CD14-positive monocyte (primary cell): ENCODE data around the gene CD8B2. TPM values are rescaled to one million over a fixed set of nuclear protein-coding genes. Genes with fewer than 3 reads are reported as not detected.
"Not testable (repeated sequence)": the region's sequence is repeated elsewhere in the genome, so short reads cannot be mapped to it uniquely, and the experiment has no call there.

Experiments used
- DNase-seq, 3 donors: peaks; one replicate each; pipeline ENCODE4 v3.0.0-alpha.2; 2011 to 2022
- H2AFZ ChIP-seq: 2 replicates; pipeline ENCODE4 v1.6.0; 2012; ENCODE audit warnings: mild to moderate bottlenecking, low read depth, low read length, inconsistent platforms; ENCODE audit not compliant: insufficient read depth, poor library complexity, severe bottlenecking
- H3K27ac ChIP-seq, 2 donors: 1 replicate in 1 of 2; 2 replicates in 1 of 2; pipeline ENCODE4 v1.5.1; 2012 to 2013; ENCODE audit warnings: low read length in 2 of 2, control low read depth in 1 of 2, inconsistent platforms in 1 of 2, low read depth in 1 of 2, mild to moderate bottlenecking in 1 of 2
- H3K27me3 ChIP-seq, 2 donors: one replicate each; pipeline versions ENCODE4 v1.6.0 to v1.6.1; 2011 to 2013; ENCODE audit warnings: low read length in 2 of 2; ENCODE audit not compliant: control insufficient read depth in 2 of 2, insufficient read depth in 2 of 2
- H3K36me3 ChIP-seq, 2 donors: replicated peaks in 1 of 2; 1 replicate in 1 of 2; 2 replicates in 1 of 2; pipeline versions ENCODE4 v1.5.1 to v1.6.1; 2012 to 2013; ENCODE audit warnings: low read length in 2 of 2, control low read depth in 1 of 2, inconsistent platforms in 1 of 2, mild to moderate bottlenecking in 1 of 2; ENCODE audit not compliant: insufficient read depth in 2 of 2, control insufficient read depth in 1 of 2
- H3K4me1 ChIP-seq, 2 donors: 1 replicate in 1 of 2; 2 replicates in 1 of 2; pipeline versions ENCODE4 v1.5.1 to v1.6.1; 2012 to 2013; ENCODE audit warnings: low read length in 2 of 2, control low read depth in 1 of 2, inconsistent platforms in 1 of 2, mild to moderate bottlenecking in 1 of 2, moderate library complexity in 1 of 2; ENCODE audit not compliant: insufficient read depth in 2 of 2, control insufficient read depth in 1 of 2
- H3K4me2 ChIP-seq: replicated peaks from 2 replicates; pipeline ENCODE3; 2012; ENCODE audit warnings: low read length, moderate library complexity, mild to moderate bottlenecking; ENCODE audit not compliant: poor library complexity, severe bottlenecking; ENCODE audit errors: extremely low read depth
- H3K4me3 ChIP-seq, 3 experiments: fragments of 200-600 bp in 1 of 3; sonication (generic) in 1 of 3; replicated peaks in 1 of 3; 1 replicate in 2 of 3; 2 replicates in 1 of 3; pipeline ENCODE4 v1.5.1; 2011 to 2013; ENCODE audit warnings: low read length in 3 of 3, mild to moderate bottlenecking in 3 of 3, control low read depth in 2 of 3, low read depth in 2 of 3, inconsistent platforms in 1 of 3, moderate library complexity in 1 of 3
- H3K79me2 ChIP-seq: 2 replicates; pipeline ENCODE4 v1.6.0; 2012; ENCODE audit warnings: mild to moderate bottlenecking, control low read depth, inconsistent platforms, low read length, moderate library complexity; ENCODE audit not compliant: insufficient read depth
- H3K9ac ChIP-seq: 2 replicates; pipeline ENCODE4 v1.6.0; 2017; ENCODE audit warnings: low read length, mild to moderate bottlenecking; ENCODE audit not compliant: insufficient read depth, poor library complexity, severe bottlenecking
- H3K9me3 ChIP-seq, 2 donors: replicated peaks in 1 of 2; 1 replicate in 1 of 2; 2 replicates in 1 of 2; pipeline versions ENCODE4 v1.5.1 to v1.6.1; 2012 to 2013; ENCODE audit warnings: low read length in 2 of 2, control low read depth in 1 of 2; ENCODE audit not compliant: control insufficient read depth in 1 of 2, insufficient read depth in 1 of 2
- H4K20me1 ChIP-seq: 2 replicates; pipeline ENCODE4 v1.6.0; 2012; ENCODE audit warnings: mild to moderate bottlenecking, low read length, control low read depth, moderate library complexity; ENCODE audit not compliant: insufficient read depth
- H3K27ac Mint-ChIP-seq, 7 donors: one replicate each; pipeline ENCODE4 v1.8.0; 2020; ENCODE audit warnings: mild to moderate bottlenecking in 7 of 7, mixed read lengths in 7 of 7, moderate library complexity in 6 of 7, inconsistent platforms in 2 of 7
- H3K27me3 Mint-ChIP-seq, 3 donors: one replicate each; pipeline ENCODE4 v1.8.0; 2021 to 2022; ENCODE audit warnings: low read depth in 3 of 3, mild to moderate bottlenecking in 3 of 3, mixed read lengths in 3 of 3, moderate library complexity in 3 of 3, inconsistent platforms in 1 of 3
- H3K36me3 Mint-ChIP-seq, 2 donors: one replicate each; pipeline ENCODE4 v1.8.0; 2020; ENCODE audit warnings: mixed read lengths in 2 of 2, inconsistent platforms in 1 of 2, mild to moderate bottlenecking in 1 of 2
- H3K4me1 Mint-ChIP-seq: one replicate; pipeline ENCODE4 v1.8.0; 2020; ENCODE audit warnings: mild to moderate bottlenecking, mixed read lengths
- H3K4me3 Mint-ChIP-seq, 2 donors: one replicate each; pipeline ENCODE4 v1.8.0; 2020; ENCODE audit warnings: mild to moderate bottlenecking in 2 of 2, mixed read lengths in 2 of 2, moderate library complexity in 1 of 2
- H3K9me3 Mint-ChIP-seq, 7 donors: one replicate each; pipeline ENCODE4 v1.8.0; 2020 to 2022; ENCODE audit warnings: mixed read lengths in 7 of 7, mild to moderate bottlenecking in 6 of 7, moderate library complexity in 6 of 7, inconsistent platforms in 2 of 7
- WGBS: methylation state at CpG from one replicate; pipeline ENCODE4 v1.1.5; 2013; ENCODE audit warnings: missing lambda C conversion rate; ENCODE audit not compliant: insufficient coverage; 5-methylcytosine and 5-hydroxymethylcytosine counted together
- intact Hi-C, 2 donors: fragments of 100-400 bp; cut with micrococcal nuclease; formaldehyde crosslinking; loops; one replicate each; pipeline versions ENCODE4 v1.15.0 to v1.15.1; 2023
- polyA plus RNA-seq, 3 donors: library from polyadenylated mRNA; depleted of rRNA in 1 of 3; unstranded in 2 of 3; stranded (reverse) in 1 of 3; fragments of 300-500 nt in 2 of 3; fragments of >200 nt in 1 of 3; fragmentation: Illumina TruSeq in 2 of 3; gene quantifications; 1 replicate in 2 of 3; 2 replicates in 1 of 3; pipeline ENCODE4 v1.2.3, GENCODE V29; 2012 to 2021

Gene CD8B2
- polyA plus RNA-seq, 3 donors, result 0.04 TPM; not detected in 2

DNA sequence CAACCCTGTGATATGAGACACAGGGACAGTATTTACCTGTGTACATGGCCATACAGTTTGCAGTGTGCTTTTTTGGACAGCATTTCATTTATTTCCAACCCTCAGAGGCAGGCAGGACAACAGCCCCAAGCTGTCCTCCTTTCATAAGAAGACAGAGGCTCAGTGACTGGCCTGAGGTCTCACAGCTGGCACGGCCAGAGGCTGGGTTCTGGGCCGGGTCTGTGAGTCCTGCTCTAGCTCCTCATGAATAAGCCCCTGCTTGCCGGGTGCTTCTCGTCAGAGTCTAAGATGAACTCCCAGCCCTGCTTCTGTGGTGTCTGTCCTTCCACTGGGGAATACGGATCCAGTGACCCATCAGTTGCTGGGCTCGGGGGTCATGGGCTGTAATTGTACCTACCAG, 2.5 kb downstream of the CD8B2 start:
- H3K9me3 Mint-ChIP-seq, H3K4me2 ChIP-seq, H4K20me1 ChIP-seq, H3K4me3 ChIP-seq, H3K9me3 ChIP-seq, H3K36me3 ChIP-seq, H3K79me2 ChIP-seq, H3K27ac Mint-ChIP-seq, DNase-seq, H3K4me1 ChIP-seq, H3K4me1 Mint-ChIP-seq, H3K9ac ChIP-seq, H2AFZ ChIP-seq, H3K27ac ChIP-seq, H3K36me3 Mint-ChIP-seq, intact Hi-C loops: not testable (repeated sequence)
- Mint-ChIP-seq H3K4me3 (peak overlapping the region in 1 of 2 donors; percentile 30), H3K27me3 (peaks cover 18 to 29% (median 22%) of the 10 kb centered on the region in 3 donors)
- WGBS, result 100% methylated on average over 1 of the region's 6 CpGs
- peaks cover 5 to 21% of the 10 kb centered on the region in 2 donors for H3K27me3 ChIP-seq

DNA sequence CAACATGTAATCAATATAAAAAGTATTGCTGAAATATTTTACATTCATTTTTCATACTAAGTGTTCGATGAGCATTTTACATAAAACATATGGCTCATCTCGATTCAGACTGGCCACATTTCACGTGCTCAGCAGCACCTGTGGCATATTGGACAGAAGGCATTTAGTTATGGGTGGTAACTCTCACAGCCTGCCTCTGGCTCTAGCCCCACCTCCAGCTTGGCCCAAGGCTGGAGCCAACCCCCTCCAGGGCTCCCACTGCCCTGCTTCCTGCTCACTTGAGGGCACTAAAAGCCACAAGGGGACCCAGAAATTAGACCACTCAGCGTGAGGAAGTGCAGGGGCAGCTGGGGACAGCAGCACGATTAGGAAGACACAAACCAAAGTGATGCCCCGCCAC, 5.2 kb downstream of the CD8B2 start:
- H3K36me3 ChIP-seq, H3K4me3 ChIP-seq, H3K79me2 ChIP-seq, H2AFZ ChIP-seq, H3K36me3 Mint-ChIP-seq, H4K20me1 ChIP-seq, H3K9me3 Mint-ChIP-seq, H3K27ac Mint-ChIP-seq, H3K9ac ChIP-seq, H3K9me3 ChIP-seq, H3K4me3 Mint-ChIP-seq, intact Hi-C loops, DNase-seq, H3K4me1 Mint-ChIP-seq, H3K4me1 ChIP-seq, H3K4me2 ChIP-seq, H3K27ac ChIP-seq, H3K27me3 ChIP-seq: not testable (repeated sequence)
- peaks cover 7 to 12% (median 10%) of the 10 kb centered on the region in 3 donors for H3K27me3 Mint-ChIP-seq
- WGBS, result 23% methylated on average over 3 of the region's 6 CpGs

GRCh38 chr2:106492913-106493312, 5.7 kb downstream of the CD8B2 start:
- 100% methylated on average over 1 of the region's 6 CpGs for WGBS
- H3K9me3 ChIP-seq, H3K27me3 ChIP-seq, H3K79me2 ChIP-seq, H3K4me3 ChIP-seq, H3K27me3 Mint-ChIP-seq, H3K27ac ChIP-seq, H3K36me3 Mint-ChIP-seq, H3K36me3 ChIP-seq, H3K4me1 Mint-ChIP-seq, H3K9ac ChIP-seq, H2AFZ ChIP-seq, H3K4me2 ChIP-seq, H3K27ac Mint-ChIP-seq, H3K9me3 Mint-ChIP-seq, H3K4me3 Mint-ChIP-seq, H4K20me1 ChIP-seq, intact Hi-C loops, DNase-seq, H3K4me1 ChIP-seq: not testable (repeated sequence)

GRCh38 chr2:106498549-106498948, 11.4 kb downstream of the CD8B2 start:
- H3K27me3 ChIP-seq, H3K36me3 ChIP-seq: not testable (repeated sequence)

More at GRCh38 chr2:106498549-106498948, 11.4 kb downstream of the CD8B2 start:
- H3K4me3 Mint-ChIP-seq, H3K36me3 Mint-ChIP-seq, H4K20me1 ChIP-seq, H3K9ac ChIP-seq, H2AFZ ChIP-seq, H3K4me1 ChIP-seq, H3K4me3 ChIP-seq, H3K9me3 Mint-ChIP-seq, intact Hi-C loops, H3K4me2 ChIP-seq, H3K4me1 Mint-ChIP-seq, H3K27me3 Mint-ChIP-seq, H3K27ac ChIP-seq, H3K79me2 ChIP-seq, H3K9me3 ChIP-seq, DNase-seq, H3K27ac Mint-ChIP-seq: not testable (repeated sequence)
- 78% methylated on average over 1 of the region's 1 CpG for WGBS
